AG09309 (cell line): ENCODE results near the gene BIRC3.

Experiments used
- DNase-seq: peaks from one replicate; pipeline ENCODE4 v3.0.0-alpha.2; 2010; ENCODE audit warnings: low read depth
- H3K4me3 ChIP-seq: 2 replicates; pipeline ENCODE4 v1.5.1; 2011; ENCODE audit warnings: mild to moderate bottlenecking, low read depth, low read length, moderate library complexity; ENCODE audit not compliant: control insufficient read depth
- TF ChIP-seq, protein P1 (sequence below): IDR thresholded peaks from 2 replicates; pipeline ENCODE4 v1.5.1; 2011; ENCODE audit warnings: mild to moderate bottlenecking, low read depth, low read length, inconsistent platforms; ENCODE audit not compliant: insufficient read depth, control insufficient read depth; ENCODE audit errors: missing control alignments

BIRC3 gene

GRCh38 chr11:102345904-102346303, 28.6 kb downstream of the BIRC3 start:
- no peak for DNase-seq
- TF ChIP-seq, protein P1, sequence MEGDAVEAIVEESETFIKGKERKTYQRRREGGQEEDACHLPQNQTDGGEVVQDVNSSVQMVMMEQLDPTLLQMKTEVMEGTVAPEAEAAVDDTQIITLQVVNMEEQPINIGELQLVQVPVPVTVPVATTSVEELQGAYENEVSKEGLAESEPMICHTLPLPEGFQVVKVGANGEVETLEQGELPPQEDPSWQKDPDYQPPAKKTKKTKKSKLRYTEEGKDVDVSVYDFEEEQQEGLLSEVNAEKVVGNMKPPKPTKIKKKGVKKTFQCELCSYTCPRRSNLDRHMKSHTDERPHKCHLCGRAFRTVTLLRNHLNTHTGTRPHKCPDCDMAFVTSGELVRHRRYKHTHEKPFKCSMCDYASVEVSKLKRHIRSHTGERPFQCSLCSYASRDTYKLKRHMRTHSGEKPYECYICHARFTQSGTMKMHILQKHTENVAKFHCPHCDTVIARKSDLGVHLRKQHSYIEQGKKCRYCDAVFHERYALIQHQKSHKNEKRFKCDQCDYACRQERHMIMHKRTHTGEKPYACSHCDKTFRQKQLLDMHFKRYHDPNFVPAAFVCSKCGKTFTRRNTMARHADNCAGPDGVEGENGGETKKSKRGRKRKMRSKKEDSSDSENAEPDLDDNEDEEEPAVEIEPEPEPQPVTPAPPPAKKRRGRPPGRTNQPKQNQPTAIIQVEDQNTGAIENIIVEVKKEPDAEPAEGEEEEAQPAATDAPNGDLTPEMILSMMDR, result no peak
- H3K4me3 ChIP-seq, result peak overlapping the region; percentile 55

DNA sequence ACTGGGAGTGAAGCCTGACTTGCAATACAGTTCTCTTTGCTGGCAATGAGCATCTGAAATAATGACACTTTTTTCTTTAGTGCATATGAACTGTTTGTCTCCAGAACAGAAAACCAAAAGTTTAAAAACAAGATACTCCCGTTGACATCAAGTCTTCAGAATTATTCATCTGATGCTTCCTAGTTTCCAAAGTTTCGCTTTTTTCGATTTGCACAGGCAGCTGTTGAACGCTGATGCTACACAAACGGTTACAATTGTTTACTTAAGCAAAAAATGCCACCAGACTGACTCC, 29.1 kb downstream of the BIRC3 start:
- TF ChIP-seq, protein P1, result no peak
- DNase-seq, result no peak
- H3K4me3 ChIP-seq, result peak overlapping the region; percentile 55

GRCh38 chr11:102346748-102347461, 29.6 kb downstream of the BIRC3 start, which contains the start of gene BIRC2:
Gene BIRC2 (plus strand): TSS chr11:102347214. CDS start chr11:102349855, 2,641 bp downstream.
- H3K4me3 ChIP-seq, result peak within 1 kb of the TSS; percentile 57
- TF ChIP-seq, protein P1, result peak; percentile 69
- DNase-seq, result peak; percentile 57

- DNase-seq, result no peak
- H3K4me3 ChIP-seq, result peak overlapping the region; percentile 57
- TF ChIP-seq, protein P1, result no peak
Measured at GRCh38 chr11:102347462-102348370, 30.4 kb downstream of the BIRC3 start.

DNA sequence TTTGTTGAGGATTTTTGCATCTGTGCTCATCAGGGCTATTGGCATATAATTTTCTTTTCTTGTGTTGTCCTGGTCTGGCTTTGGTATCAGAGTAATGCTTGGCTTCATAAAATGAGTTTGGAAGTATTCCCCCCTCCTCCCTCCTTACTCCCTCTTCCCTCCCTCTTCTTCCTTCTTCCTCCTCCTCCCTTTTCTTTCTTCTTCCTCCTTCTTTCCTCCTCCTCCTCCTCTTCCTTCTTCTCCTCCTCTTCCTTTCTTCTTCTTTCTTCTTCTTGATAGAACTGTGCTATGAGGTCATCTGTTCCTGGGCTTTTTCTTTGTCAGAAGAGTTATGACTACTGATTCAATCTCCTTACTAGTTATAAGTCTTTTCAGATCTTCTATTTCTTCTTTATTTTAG, 39.8 kb downstream of the BIRC3 start:
- TF ChIP-seq, protein P1, result no peak
- DNase-seq, result no peak
- no peak overlapping the region for H3K4me3 ChIP-seq

- TF ChIP-seq, protein P1, result no peak
- DNase-seq, result no peak
- no peak overlapping the region for H3K4me3 ChIP-seq
Measured at GRCh38 chr11:102359372-102359771, 42.1 kb downstream of the BIRC3 start.
